Ovary (tissue), 3 donors: ENCODE data around the gene DCTN2.

Experiments
- CTCF ChIP-seq, 3 donors: fragments of 450-650 bp in 2 of 3; fragments of 200-600 bp in 1 of 3; IDR thresholded peaks; one replicate each; pipeline versions ENCODE4 v1.5.1 to v1.8.0; 2016 to 2022; ENCODE audit warnings: antibody characterized with exemption in 3 of 3, mild to moderate bottlenecking in 1 of 3
- POLR2A ChIP-seq: fragments of 450-650 bp; IDR thresholded peaks from one replicate; pipeline ENCODE4 v1.6.1; 2017; ENCODE audit warnings: antibody characterized with exemption, mild to moderate bottlenecking, moderate library complexity
- donor health status: DM: no; HTN: no; CAD: no.

- TF ChIP-seq CTCF (IDR thresholded peaks at IDR 0.05) (no peak), POLR2A (no peak)
Measured at GRCh38 chr12:57574795-57575194, 27.8 kb upstream of the DCTN2 start.
